Lower lobe of right lung (tissue), 2 donors: ENCODE measurements around the gene TBC1D20. TPM values are rescaled to one million over a fixed set of nuclear protein-coding genes. Genes with fewer than 3 reads are reported as not detected.

Source experiments
- ATAC-seq, 2 donors: fragments of 200-7000 bp; cut with Tn5 transposase; one replicate each; pipeline ENCODE4 v1.9.1; 2020 to 2022; ENCODE audit warnings: mild to moderate bottlenecking in 2 of 2, moderate library complexity in 2 of 2
- DNase-seq: peaks from one replicate; pipeline ENCODE4 v3.0.0-alpha.2; 2020
- H3K27ac ChIP-seq: fragments of 200-600 bp; one replicate; pipeline ENCODE4 v1.8.0; 2022
- H3K27me3 ChIP-seq: fragments of 200-600 bp; one replicate; pipeline ENCODE4 v1.8.0; 2022; ENCODE audit warnings: low read depth
- H3K36me3 ChIP-seq: fragments of 200-600 bp; one replicate; pipeline ENCODE4 v1.8.0; 2022; ENCODE audit warnings: mild to moderate bottlenecking
- H3K4me1 ChIP-seq: fragments of 200-600 bp; one replicate; pipeline ENCODE4 v1.8.0; 2022
- H3K4me3 ChIP-seq: fragments of 200-600 bp; one replicate; pipeline ENCODE4 v1.8.0; 2022; ENCODE audit warnings: mild to moderate bottlenecking
- H3K9me3 ChIP-seq: fragments of 200-600 bp; one replicate; pipeline ENCODE4 v1.8.0; 2022
- intact Hi-C: fragments of 100-400 bp; cut with DNase I; formaldehyde crosslinking; loops from one replicate; pipeline ENCODE4 v1.11.0; 2022
- total RNA-seq: library from RNA; stranded (reverse); fragmentation: NEBNext Ultra II Directional; extraction: Animal tissue kit (Norgen Biotek cat#: 25700); gene quantifications from one replicate; pipeline ENCODE4 v1.2.1, GENCODE V29; 2021
- TF ChIP-seq, protein P1 (sequence below): fragments of 200-600 bp; IDR thresholded peaks from one replicate; pipeline ENCODE4 v1.8.0; 2022; ENCODE audit warnings: antibody characterized with exemption, mild to moderate bottlenecking
- donor health status: DM: no; HTN: yes; CAD: no; lungs with severe emphysema.

Gene TBC1D20
- total RNA-seq, 1 donor from 2014 or later: 40.3 TPM

DNA sequence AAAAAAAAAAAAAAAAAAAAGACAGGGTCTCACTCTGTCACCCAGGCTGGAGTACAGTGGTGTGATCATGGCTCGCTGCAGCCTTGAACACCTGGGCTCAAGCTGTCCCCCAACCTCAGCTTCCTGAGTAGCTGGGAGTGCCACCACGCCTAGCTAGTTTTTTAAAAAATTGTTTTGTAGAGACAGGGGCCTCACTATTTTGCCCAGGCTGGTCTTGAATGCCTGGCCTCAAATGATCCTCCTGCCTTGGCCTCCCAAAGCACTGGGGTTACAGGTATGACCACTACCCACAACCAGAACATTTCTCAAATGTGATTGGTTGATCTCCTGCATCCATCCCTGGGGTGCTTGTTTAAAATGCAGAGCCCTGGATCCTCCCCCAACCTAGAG, 59.8 kb downstream of the TBC1D20 start:
- peaks cover 8% of the 10 kb centered on the region for H3K4me1 ChIP-seq
- no peaks in the 10 kb centered on the region for H3K9me3 ChIP-seq
- no peak for ATAC-seq
- intact Hi-C loops: loop anchor here (10.0 kb wide), 1 partner anchor 48 kb away; no protein-coding TSS in a partner anchor
- H3K36me3 ChIP-seq: peaks cover 9% of the 10 kb centered on the region
- H3K27ac ChIP-seq: no peak overlapping the region
- H3K4me3 ChIP-seq: no peak overlapping the region
- no peak for DNase-seq
- H3K27me3 ChIP-seq: no peaks in the 10 kb centered on the region
- TF ChIP-seq, protein P1, sequence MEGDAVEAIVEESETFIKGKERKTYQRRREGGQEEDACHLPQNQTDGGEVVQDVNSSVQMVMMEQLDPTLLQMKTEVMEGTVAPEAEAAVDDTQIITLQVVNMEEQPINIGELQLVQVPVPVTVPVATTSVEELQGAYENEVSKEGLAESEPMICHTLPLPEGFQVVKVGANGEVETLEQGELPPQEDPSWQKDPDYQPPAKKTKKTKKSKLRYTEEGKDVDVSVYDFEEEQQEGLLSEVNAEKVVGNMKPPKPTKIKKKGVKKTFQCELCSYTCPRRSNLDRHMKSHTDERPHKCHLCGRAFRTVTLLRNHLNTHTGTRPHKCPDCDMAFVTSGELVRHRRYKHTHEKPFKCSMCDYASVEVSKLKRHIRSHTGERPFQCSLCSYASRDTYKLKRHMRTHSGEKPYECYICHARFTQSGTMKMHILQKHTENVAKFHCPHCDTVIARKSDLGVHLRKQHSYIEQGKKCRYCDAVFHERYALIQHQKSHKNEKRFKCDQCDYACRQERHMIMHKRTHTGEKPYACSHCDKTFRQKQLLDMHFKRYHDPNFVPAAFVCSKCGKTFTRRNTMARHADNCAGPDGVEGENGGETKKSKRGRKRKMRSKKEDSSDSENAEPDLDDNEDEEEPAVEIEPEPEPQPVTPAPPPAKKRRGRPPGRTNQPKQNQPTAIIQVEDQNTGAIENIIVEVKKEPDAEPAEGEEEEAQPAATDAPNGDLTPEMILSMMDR: no peak

DNA sequence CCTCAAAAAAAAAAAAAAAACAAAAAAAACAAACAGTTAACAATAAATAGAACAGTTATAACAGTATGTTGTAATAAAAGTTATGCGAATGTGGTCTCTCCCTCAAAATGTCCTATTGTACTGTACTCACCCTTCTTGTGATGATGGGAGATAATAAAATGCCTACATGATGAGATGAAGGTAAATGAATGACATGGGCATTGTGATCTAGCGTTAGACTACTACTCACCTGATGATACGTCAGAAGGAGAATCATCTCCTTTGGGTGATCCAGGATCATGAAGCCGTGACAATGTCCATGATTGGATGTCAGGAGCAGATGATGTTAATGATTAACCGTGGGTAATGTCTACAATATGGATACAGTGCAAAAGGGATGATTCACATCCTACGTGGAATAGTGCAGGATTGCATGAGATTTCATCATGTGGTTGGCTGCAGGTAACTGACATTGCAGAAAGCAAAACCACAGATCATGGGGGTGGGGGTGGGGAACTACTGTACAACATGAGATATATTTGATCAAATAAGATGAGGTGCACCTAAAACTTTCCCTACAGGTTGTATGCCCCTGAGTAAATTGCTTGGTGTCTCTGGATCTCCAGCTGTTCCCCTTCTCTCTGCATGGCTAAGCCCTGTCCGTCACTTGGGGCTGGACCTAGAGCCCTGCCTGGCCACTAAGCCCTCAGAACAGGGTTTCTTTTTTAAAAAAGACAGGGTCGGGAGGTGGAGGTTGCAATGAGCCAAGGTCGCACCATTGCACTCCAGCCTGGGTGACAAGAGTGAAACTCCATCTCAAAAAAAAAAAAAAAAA, 60.4 kb downstream of the TBC1D20 start:
- H3K4me3 ChIP-seq: no peak overlapping the region
- no peak for DNase-seq
- peaks cover 15% of the 10 kb centered on the region for H3K36me3 ChIP-seq
- ATAC-seq: no peak
- H3K9me3 ChIP-seq: no peaks in the 10 kb centered on the region
- TF ChIP-seq, protein P1: no peak
- no peaks in the 10 kb centered on the region for H3K27me3 ChIP-seq
- peaks cover 2% of the 10 kb centered on the region for H3K4me1 ChIP-seq
- intact Hi-C loops: loop anchor here (10.0 kb wide), 1 partner anchor 47 kb away; no protein-coding TSS in a partner anchor
- no peak overlapping the region for H3K27ac ChIP-seq

DNA sequence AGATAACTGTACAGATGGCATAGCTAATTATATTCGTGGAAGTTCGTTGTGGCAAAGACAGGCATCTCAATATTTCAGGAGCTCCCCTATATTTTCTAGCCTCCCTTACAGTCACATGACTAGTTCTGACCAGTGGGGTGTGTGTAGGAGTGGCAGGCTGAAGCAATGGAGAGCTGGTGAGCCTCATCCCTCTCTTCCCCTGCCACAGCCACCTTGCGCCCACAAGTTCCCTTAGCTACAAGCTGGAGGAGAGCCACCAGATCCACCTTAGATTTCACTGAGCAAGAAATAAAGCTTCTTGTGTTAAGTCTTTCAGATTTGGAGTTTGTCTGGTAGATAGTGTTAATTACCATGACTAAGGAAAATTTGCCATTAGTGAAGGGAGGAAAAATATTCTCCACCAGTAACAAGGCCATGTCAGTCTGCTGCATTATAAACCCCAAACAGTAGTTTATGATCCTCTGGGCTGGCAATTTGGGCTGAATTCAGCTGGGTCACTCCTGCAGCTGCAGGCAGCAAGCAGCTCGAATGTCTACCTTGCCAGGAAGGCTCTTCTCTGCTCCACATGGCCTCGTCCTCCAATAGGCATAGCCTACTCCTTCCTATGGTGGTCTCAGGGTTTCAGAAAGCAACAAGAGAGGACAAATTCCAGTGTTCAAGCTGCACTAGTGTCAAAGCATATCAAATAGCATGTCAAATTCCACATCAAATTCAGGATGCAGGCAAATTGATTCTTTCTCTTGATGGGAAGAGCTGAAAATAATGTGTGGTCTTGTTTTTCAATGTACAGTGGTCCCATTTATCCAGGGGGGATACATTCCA, 61.7 kb downstream of the TBC1D20 start:
- ATAC-seq (no peak), DNase-seq (no peak)
- Histone ChIP-seq H3K4me3 (no peak overlapping the region), H3K4me1 (no peaks in the 10 kb centered on the region), H3K27ac (no peak overlapping the region), H3K27me3 (no peaks in the 10 kb centered on the region), H3K9me3 (no peaks in the 10 kb centered on the region), H3K36me3 (peaks cover 27% of the 10 kb centered on the region)
- TF ChIP-seq, protein P1: no peak
- intact Hi-C loops: loop anchor here (10.0 kb wide), 1 partner anchor 46 kb away; no protein-coding TSS in a partner anchor

DNA sequence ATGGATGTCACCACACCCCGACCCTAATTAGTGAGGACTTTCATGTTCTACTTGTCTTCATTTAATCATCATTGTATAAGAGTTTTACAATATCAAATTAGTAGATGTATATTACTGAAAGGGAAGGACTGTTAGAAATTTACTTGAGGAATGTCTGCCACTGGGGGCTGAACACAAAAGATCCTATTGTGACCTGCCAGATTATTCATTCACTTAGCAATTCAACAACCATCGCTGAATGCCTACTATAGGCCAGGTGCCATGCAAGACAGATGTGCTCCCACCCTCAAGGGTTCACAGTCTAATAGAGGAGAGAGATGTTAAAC, 62.2 kb downstream of the TBC1D20 start:
- no peak for DNase-seq
- no peaks in the 10 kb centered on the region for H3K27me3 ChIP-seq
- ATAC-seq: no peak
- intact Hi-C loops: loop anchor here (10.0 kb wide), 1 partner anchor 45 kb away; no protein-coding TSS in a partner anchor
- H3K36me3 ChIP-seq: peaks cover 33% of the 10 kb centered on the region
- H3K27ac ChIP-seq: no peak overlapping the region
- H3K9me3 ChIP-seq: no peaks in the 10 kb centered on the region
- TF ChIP-seq, protein P1: no peak
- H3K4me3 ChIP-seq: no peak overlapping the region
- H3K4me1 ChIP-seq: no peaks in the 10 kb centered on the region

DNA sequence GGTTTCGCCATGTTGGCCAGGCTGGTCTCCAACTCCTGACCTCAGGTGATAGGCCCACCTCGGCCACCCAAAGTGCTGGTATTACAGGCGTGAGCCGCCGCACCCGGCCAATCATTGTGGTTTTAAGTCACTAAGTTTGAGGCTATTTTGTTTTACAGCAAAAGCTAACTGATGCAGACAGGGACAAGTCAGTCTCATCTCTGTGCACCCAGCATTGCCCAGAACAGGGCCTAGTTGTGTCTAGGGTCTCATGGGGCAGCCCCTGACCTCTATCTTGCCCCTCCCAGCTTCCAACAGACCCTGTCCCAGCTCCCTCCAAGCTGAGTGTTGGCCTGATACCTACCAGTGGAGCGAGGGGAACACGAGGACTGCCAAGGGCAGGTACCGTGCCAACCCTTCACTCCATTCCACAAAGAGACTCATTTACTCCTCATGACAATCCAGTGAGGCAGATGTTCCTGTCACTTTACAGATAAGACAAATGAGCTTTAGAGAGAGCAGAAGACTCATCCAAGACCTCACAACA, 63.1 kb downstream of the TBC1D20 start:
- TF ChIP-seq, protein P1: no peak
- Histone ChIP-seq H3K27ac (no peak overlapping the region), H3K4me3 (no peak overlapping the region), H3K27me3 (no peaks in the 10 kb centered on the region), H3K4me1 (no peaks in the 10 kb centered on the region), H3K9me3 (no peaks in the 10 kb centered on the region), H3K36me3 (peaks cover 41% of the 10 kb centered on the region)
- intact Hi-C loops: no loop called here
- no peak for ATAC-seq
- no peak for DNase-seq
